ENCODE data around the gene FXYD5. TPM values are rescaled to one million over a fixed set of nuclear protein-coding genes. Genes with fewer than 3 reads are reported as not detected.

FXYD5 gene
- total RNA-seq, 1 donor from 2014 or later, result 271 TPM

DNA sequence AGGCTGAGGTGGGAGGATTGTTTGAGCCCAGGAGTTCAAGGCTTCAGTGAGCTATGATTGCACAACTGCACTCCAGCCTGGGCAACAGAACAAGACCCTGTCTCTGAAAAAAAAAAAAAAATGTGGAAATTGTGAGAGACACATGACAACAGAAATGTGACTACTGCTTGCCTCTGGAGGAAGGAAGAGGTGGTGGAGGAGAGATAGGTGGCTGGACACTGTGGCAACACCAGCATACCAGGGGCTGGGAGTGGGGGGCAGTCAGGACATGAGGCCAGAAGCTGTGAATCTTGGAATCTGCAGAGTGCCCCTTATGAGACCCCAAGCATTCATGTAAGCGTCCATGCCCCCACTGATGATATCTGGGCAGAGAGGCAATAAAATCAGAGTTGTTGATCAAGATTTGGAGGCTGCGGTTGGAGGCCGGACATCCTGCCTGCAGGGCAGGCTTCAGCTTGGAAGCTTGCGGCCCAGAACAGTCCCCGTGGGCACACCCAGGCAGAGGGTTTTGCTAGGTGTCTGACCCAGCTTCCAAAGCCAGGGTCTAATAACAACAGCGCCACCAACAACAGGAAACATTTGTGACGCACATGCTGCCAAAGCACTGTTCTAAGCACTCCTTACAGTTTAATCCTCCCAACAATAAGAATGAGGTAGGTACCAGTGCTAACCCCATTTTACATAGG lies 57.2 kb downstream of the FXYD5 start:
- intact Hi-C loops (cut with micrococcal nuclease), result no loop called here
- peak overlapping the region; percentile 88 for H3K27ac Mint-ChIP-seq
- H3K27me3 Mint-ChIP-seq (ENCODE audit: low read depth), result no peaks in the 10 kb centered on the region
- H3K4me1 Mint-ChIP-seq (ENCODE audit: low read depth), result peaks cover 59% of the 10 kb centered on the region
- H3K9me3 Mint-ChIP-seq, result peaks cover 4% of the 10 kb centered on the region
- no peak overlapping the region for H3K4me3 Mint-ChIP-seq (ENCODE audit: low read depth)
- DNase-seq (ENCODE audit: low spot score), result peak; percentile 72
- peaks cover 4% of the 10 kb centered on the region for H3K36me3 Mint-ChIP-seq (ENCODE audit: low read depth)

DNA sequence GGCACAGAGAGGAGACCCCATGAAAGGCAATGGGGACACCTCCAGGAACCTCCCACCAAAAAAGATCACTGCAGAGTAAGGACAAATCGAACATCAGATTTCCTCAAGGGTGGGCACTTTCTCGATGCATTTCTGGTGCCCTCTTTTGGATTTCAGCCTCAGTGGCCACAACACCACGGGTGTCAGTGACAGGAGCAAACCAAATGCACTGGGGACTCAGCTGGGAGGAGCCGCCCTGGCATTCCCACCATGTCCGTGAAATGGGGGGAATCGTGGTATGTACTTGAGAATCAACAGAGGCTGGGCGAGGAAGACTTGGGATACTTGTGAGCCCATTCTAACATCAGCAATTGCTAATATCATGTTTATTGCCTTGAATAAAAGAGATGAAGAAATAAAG lies 57.7 kb downstream of the FXYD5 start:
- Mint-ChIP-seq H3K27me3 (ENCODE audit: low read depth) (no peaks in the 10 kb centered on the region), H3K9me3 (peaks cover 4% of the 10 kb centered on the region), H3K4me3 (ENCODE audit: low read depth) (peak overlapping the region; percentile 28), H3K27ac (peak overlapping the region; percentile 88), H3K36me3 (ENCODE audit: low read depth) (peaks cover 4% of the 10 kb centered on the region), H3K4me1 (ENCODE audit: low read depth) (peaks cover 53% of the 10 kb centered on the region)
- intact Hi-C loops (cut with micrococcal nuclease), result no loop called here
- DNase-seq (ENCODE audit: low spot score), result no peak

DNA sequence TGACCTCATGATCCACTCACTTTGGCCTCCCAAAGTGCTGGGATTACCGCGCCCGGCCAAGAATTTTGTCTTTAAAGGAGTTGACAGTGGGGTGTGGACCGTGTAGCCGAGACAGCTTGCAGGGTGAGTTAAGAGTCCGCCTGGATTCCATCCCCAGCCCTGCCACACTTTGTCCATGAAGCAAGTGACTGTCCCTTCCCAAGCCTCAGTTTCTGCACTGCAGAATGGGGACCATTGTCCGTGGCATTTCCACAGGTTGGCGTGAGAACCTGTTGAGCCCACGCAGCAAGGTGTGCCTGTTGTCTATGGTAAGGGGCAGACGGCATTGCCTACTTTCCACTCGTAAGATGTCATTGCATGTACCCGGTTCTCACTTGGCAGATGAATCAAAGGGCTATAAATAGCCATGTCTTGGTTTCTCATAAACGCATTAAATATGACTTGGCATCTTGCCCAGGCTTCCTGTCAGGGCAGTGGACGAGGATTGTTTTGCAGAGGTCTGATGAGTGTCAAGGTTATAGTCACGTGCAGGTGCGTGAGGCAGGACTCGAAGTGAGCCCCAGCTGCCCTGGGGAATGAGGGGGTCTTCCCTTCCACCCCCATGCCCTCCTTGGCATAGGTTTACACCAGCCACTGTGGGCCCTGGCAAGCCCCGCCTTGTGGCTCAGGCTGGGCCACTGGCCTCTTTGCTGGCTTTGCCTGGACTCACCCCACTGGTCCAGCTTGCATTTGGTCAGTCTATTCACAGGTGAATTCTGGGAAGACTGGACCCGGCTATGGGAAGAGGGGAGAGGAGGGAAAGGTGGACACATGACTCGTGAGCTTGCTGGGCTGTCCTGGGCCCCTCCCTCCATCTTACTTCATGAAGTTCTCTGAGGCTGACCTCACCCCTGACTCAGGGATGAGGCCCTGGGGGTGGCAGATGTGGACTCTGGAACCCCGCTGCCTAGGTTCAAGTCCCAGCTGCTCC lies 59.4 kb downstream of the FXYD5 start:
- DNase-seq (ENCODE audit: low spot score), result peak; percentile 61
- H3K4me3 Mint-ChIP-seq (ENCODE audit: low read depth), result no peak overlapping the region
- H3K9me3 Mint-ChIP-seq, result peaks cover 2% of the 10 kb centered on the region
- H3K36me3 Mint-ChIP-seq (ENCODE audit: low read depth), result no peaks in the 10 kb centered on the region
- no peaks in the 10 kb centered on the region for H3K27me3 Mint-ChIP-seq (ENCODE audit: low read depth)
- H3K4me1 Mint-ChIP-seq (ENCODE audit: low read depth), result peaks cover 41% of the 10 kb centered on the region
- intact Hi-C loops (cut with micrococcal nuclease), result no loop called here
- H3K27ac Mint-ChIP-seq, result peak overlapping the region; percentile 68

DNA sequence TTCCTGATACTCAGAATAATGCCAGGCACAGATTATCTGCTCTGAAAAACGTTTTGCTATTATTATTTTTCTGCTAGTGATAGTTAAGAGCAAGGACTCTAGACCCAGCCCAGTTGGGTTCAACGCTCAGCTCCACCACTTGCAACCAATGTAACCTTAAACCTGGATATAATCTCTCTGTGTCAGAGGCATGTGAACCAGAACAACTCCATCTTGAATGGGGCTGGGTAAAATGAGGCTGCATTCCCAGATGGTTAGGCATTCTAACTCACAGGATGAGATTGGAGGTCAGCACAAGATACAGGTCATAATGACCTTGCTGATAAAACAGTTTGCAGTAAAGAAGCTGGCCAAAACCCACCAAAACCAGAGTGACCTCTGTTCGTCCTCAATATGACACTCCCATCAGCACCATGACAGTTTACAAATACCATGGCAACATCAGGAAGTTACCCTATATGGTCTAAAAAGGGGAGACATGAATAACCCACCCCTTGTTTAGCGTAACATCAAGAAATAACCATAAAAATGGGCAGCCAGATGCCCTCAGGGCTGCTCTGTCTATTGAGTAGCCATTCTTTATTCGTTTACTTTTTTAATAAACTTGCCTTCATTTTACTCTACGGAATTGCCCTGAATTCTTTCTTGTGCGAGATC lies 60.4 kb downstream of the FXYD5 start:
- Mint-ChIP-seq H3K27ac (no peak overlapping the region), H3K4me3 (ENCODE audit: low read depth) (no peak overlapping the region), H3K27me3 (ENCODE audit: low read depth) (no peaks in the 10 kb centered on the region), H3K4me1 (ENCODE audit: low read depth) (peaks cover 37% of the 10 kb centered on the region), H3K36me3 (ENCODE audit: low read depth) (peaks cover 4% of the 10 kb centered on the region), H3K9me3 (peaks cover 9% of the 10 kb centered on the region)
- intact Hi-C loops (cut with micrococcal nuclease), result no loop called here
- DNase-seq (ENCODE audit: low spot score), result no peak

DNA sequence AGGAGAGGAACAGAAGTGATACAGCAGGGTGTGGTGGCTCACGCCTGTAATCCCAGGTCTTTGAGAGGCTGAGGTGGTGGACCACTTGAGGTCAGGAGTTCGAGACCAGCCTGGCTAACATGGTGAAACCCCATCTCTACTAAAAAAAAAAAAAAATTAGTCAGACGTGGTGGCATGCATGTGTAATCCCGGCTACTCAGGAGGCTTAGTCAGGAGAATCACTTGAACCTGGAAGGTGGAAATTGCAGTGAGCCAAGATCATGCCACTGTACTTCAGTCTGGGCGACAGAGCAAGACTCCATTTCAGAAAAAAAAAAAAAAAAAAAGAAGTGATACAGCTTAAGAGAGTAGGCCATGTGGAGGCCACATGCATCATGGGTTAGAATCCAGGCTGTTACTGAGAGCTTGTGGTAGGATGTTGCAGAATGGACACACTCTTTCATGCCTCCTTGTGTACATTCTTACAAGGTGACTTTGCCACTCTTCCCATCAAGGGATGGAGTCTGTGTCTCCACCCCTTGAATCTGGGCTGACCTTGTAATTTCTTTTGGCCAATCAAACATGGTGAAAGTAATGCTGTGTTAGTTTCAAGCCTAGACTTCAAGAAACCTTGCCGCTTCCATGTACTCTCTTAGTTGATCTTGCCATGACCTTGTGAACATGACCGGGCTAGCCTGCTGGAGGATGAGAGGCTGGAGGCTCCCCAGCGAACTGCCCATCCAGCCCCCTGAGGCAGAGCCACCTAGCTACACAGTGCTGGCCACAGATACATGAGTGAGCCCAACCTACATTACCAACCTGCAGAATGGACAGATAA lies 61.7 kb downstream of the FXYD5 start:
- Mint-ChIP-seq H3K27me3 (ENCODE audit: low read depth) (no peaks in the 10 kb centered on the region), H3K9me3 (peaks cover 9% of the 10 kb centered on the region), H3K4me3 (ENCODE audit: low read depth) (no peak overlapping the region), H3K4me1 (ENCODE audit: low read depth) (peaks cover 32% of the 10 kb centered on the region), H3K36me3 (ENCODE audit: low read depth) (peaks cover 4% of the 10 kb centered on the region), H3K27ac (no peak overlapping the region)
- DNase-seq (ENCODE audit: low spot score), result no peak
- intact Hi-C loops (cut with micrococcal nuclease), result no loop called here

DNA sequence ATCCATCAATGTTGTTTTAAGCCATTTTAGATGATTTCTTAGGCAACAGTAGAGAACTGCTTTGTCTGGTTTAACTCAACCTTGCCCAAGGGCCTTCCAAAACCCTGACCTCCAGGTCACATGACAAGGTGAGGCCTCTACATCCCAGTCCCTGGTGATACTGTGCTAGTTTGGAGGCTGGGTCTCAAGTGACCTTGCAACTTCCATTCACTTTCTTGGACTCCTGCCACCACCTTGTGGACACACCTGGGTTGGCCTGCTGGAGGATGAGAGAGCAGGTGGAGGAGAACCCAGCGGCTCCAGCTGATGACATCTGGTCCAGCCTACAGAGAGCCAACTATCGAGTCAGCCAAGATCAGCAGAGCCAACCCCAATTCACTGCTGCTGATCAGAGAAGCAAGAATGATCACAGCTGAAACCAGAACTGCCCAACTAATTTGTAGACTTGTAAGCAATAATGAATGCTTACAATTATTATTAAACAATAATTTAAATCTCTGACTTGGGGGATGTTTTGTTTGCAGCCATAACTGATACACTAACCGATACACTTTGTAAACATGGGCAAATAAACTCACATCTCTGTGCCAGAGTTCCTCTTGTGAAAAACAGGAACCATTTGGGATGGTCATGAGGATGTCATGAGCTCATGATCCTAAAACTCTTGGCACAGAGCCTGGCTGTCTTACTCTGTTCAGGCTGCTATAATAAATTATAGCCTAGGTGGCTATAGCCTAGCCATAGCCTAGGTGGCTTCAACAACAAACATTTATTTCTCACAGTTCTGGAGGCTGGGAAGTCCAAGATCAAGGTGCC lies 62.5 kb downstream of the FXYD5 start:
- peaks cover 9% of the 10 kb centered on the region for H3K9me3 Mint-ChIP-seq
- DNase-seq (ENCODE audit: low spot score), result peak; percentile 39
- H3K27ac Mint-ChIP-seq, result no peak overlapping the region
- peaks cover 25% of the 10 kb centered on the region for H3K4me1 Mint-ChIP-seq (ENCODE audit: low read depth)
- H3K4me3 Mint-ChIP-seq (ENCODE audit: low read depth), result no peak overlapping the region
- intact Hi-C loops (cut with micrococcal nuclease), result no loop called here
- H3K36me3 Mint-ChIP-seq (ENCODE audit: low read depth), result peaks cover 4% of the 10 kb centered on the region
- H3K27me3 Mint-ChIP-seq (ENCODE audit: low read depth), result no peaks in the 10 kb centered on the region

DNA sequence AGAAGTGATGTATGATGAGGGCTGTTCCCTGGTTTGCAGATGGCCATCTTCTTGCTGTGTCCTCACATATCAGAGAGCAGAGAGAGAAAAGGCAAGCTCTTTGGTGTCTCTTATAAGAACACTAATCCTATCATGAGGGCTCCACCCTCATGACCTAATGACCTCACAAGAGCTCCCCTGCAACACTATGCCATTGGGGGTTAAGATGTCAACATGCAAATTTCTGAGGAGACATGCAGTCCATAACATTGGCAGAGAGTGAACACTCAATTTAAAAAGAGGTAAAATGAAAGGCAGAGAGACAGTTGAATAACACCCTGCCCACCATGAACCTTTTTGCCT lies 63.1 kb downstream of the FXYD5 start:
- peaks cover 19% of the 10 kb centered on the region for H3K4me1 Mint-ChIP-seq (ENCODE audit: low read depth)
- peaks cover 4% of the 10 kb centered on the region for H3K36me3 Mint-ChIP-seq (ENCODE audit: low read depth)
- H3K4me3 Mint-ChIP-seq (ENCODE audit: low read depth), result no peak overlapping the region
- H3K27me3 Mint-ChIP-seq (ENCODE audit: low read depth), result no peaks in the 10 kb centered on the region
- DNase-seq (ENCODE audit: low spot score), result no peak
- intact Hi-C loops (cut with micrococcal nuclease), result no loop called here
- peaks cover 9% of the 10 kb centered on the region for H3K9me3 Mint-ChIP-seq
- H3K27ac Mint-ChIP-seq, result no peak overlapping the region

DNA sequence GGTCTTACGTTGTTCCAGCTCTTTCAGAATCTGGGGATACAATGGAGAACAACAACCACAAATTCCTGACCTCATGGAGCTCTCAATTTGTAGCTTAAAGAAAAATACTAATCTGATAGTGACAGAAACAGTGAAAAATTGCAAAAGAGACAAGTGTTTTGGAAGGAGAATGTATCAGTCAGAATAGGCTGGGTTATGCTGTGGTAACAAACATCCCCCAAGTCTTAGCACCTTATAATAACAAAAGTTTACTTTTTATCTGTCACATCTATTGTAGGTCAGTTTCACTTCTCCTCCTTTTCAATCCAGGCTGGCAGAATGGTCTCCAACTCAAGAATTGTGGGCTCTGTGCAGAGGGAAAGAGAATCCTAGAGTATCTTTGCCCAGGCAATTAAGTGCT lies 64.5 kb downstream of the FXYD5 start:
- Mint-ChIP-seq H3K36me3 (ENCODE audit: low read depth) (peaks cover 4% of the 10 kb centered on the region), H3K4me1 (ENCODE audit: low read depth) (peaks cover 12% of the 10 kb centered on the region), H3K4me3 (ENCODE audit: low read depth) (no peak overlapping the region), H3K9me3 (peaks cover 9% of the 10 kb centered on the region), H3K27ac (no peak overlapping the region), H3K27me3 (ENCODE audit: low read depth) (no peaks in the 10 kb centered on the region)
- no peak for DNase-seq (ENCODE audit: low spot score)
- intact Hi-C loops (cut with micrococcal nuclease), result no loop called here

Other genes starting within 250 kb of the FXYD5 start
- gene ZNF30, start 227.8 kb upstream of the FXYD5 start, total RNA-seq, result 3.3 and 3.5 TPM in 2 replicates
- 9.9 and 10.0 TPM in 2 replicates for gene ZNF792, start 190.5 kb upstream of the FXYD5 start, total RNA-seq
- 260 TPM in 2 replicates for gene GRAMD1A, start 154.4 kb upstream of the FXYD5 start, total RNA-seq
- 2.7 and 3.6 TPM in 2 replicates for gene SCN1B, start 124.3 kb upstream of the FXYD5 start, total RNA-seq
- gene HPN, start 113.0 kb upstream of the FXYD5 start, total RNA-seq, result 0.07 and 0.11 TPM in 2 replicates
- gene FXYD3, start 38.9 kb upstream of the FXYD5 start, total RNA-seq, result not detected in 2 replicates
- gene LGI4, start 19.7 kb upstream of the FXYD5 start, total RNA-seq, result 0.27 TPM in 1 of 2 replicates, not detected in the other
- 0.71 TPM in 1 of 2 replicates, not detected in the other for gene FXYD1, start 15.9 kb upstream of the FXYD5 start, total RNA-seq
- 0.28 TPM in 1 of 2 replicates, not detected in the other for gene FXYD7, start 11.5 kb upstream of the FXYD5 start, total RNA-seq
- gene FAM187B, start 74.0 kb downstream of the FXYD5 start, total RNA-seq, result not detected in 2 replicates
- 0.30 and 1.0 TPM in 2 replicates for gene LSR, start 94.3 kb downstream of the FXYD5 start, total RNA-seq
- gene USF2, start 114.2 kb downstream of the FXYD5 start, total RNA-seq, result 135 and 142 TPM in 2 replicates
- 0.25 and 0.37 TPM in 2 replicates for gene HAMP, start 127.8 kb downstream of the FXYD5 start, total RNA-seq
- 0.32 and 0.37 TPM in 2 replicates for gene MAG, start 137.4 kb downstream of the FXYD5 start, total RNA-seq
- 4.0 and 5.5 TPM in 2 replicates for gene CD22, start 174.5 kb downstream of the FXYD5 start, total RNA-seq
- gene FFAR1, start 193.2 kb downstream of the FXYD5 start, total RNA-seq, result 0.09 and 0.21 TPM in 2 replicates
- 0.92 and 1.2 TPM in 2 replicates for gene FFAR3, start 203.7 kb downstream of the FXYD5 start, total RNA-seq
- 0.18 and 0.51 TPM in 2 replicates for gene GPR42, start 216.3 kb downstream of the FXYD5 start, total RNA-seq

Data from activated T-helper 2 cell treated with anti-CD3 and anti-CD28 coated beads, Interferon-gamma antibody, Interleukin-2, Interleukin-4, amounts not matched to agents 10 μg/mL and 5 μg/mL and 100 μg/mL, durations not matched to agents 14 hours and 24 hours and 36 hours (primary cell).